H9 (cell line): ENCODE data around the gene STK11. TPM values are rescaled to one million over a fixed set of nuclear protein-coding genes. Genes with fewer than 3 reads are reported as not detected.

Experiments used
- DNase-seq: peaks from one replicate; pipeline ENCODE4 v3.0.0-alpha.2; 2017
- H2AFZ ChIP-seq: one replicate; pipeline ENCODE4 v1.6.1; 2013; ENCODE audit warnings: mild to moderate bottlenecking, low read length, control low read depth, moderate library complexity
- H2AK5ac ChIP-seq: 2 replicates; pipeline ENCODE4 v1.6.1; 2013; ENCODE audit warnings: low read length, control low read depth, mixed read lengths; ENCODE audit not compliant: insufficient read length
- H2BK120ac ChIP-seq: one replicate; pipeline ENCODE4 v1.6.1; 2013; ENCODE audit warnings: low read depth, mild to moderate bottlenecking, low read length, control low read depth, inconsistent platforms; ENCODE audit not compliant: poor library complexity, severe bottlenecking
- H2BK12ac ChIP-seq: 2 replicates; pipeline ENCODE4 v1.6.1; 2013; ENCODE audit warnings: low read length, control low read depth, mixed read lengths, low read depth; ENCODE audit not compliant: insufficient read length
- H2BK15ac ChIP-seq: 2 replicates; pipeline ENCODE4 v1.6.1; 2013; ENCODE audit warnings: low read depth, low read length, control low read depth
- H2BK20ac ChIP-seq: one replicate; pipeline ENCODE4 v1.6.1; 2013; ENCODE audit warnings: low read depth, mild to moderate bottlenecking, low read length, control low read depth, inconsistent platforms; ENCODE audit not compliant: poor library complexity, severe bottlenecking
- H2BK5ac ChIP-seq: 2 replicates; pipeline ENCODE4 v1.6.1; 2013; ENCODE audit warnings: low read length, control low read depth, mixed read lengths; ENCODE audit not compliant: insufficient read length
- H3K14ac ChIP-seq: 2 replicates; pipeline ENCODE4 v1.6.1; 2013; ENCODE audit warnings: low read length, control low read depth; ENCODE audit not compliant: insufficient read depth
- H3K18ac ChIP-seq: 2 replicates; pipeline ENCODE4 v1.6.1; 2013; ENCODE audit warnings: low read depth, mild to moderate bottlenecking, mixed read lengths, low read length, control low read depth; ENCODE audit not compliant: insufficient read length
- H3K23ac ChIP-seq: 2 replicates; pipeline ENCODE4 v1.6.1; 2013; ENCODE audit warnings: low read length, control low read depth, mixed read lengths, low read depth; ENCODE audit not compliant: insufficient read length
- H3K23me2 ChIP-seq: 2 replicates; pipeline ENCODE4 v1.6.1; 2013; ENCODE audit warnings: low read depth, mild to moderate bottlenecking, mixed read lengths, low read length, control low read depth; ENCODE audit not compliant: insufficient read length, poor library complexity, severe bottlenecking
- H3K27ac ChIP-seq: 2 replicates; pipeline ENCODE4 v1.5.1; 2013; ENCODE audit warnings: low read length, control low read depth, mixed read lengths, low read depth; ENCODE audit not compliant: insufficient read length
- H3K27me3 ChIP-seq: 2 replicates; pipeline ENCODE4 v1.6.1; 2013; ENCODE audit warnings: low read length, control low read depth, inconsistent platforms; ENCODE audit not compliant: insufficient read depth
- H3K4ac ChIP-seq: 2 replicates; pipeline ENCODE4 v1.6.1; 2013; ENCODE audit warnings: low read depth, mild to moderate bottlenecking, control low read depth, inconsistent platforms, low read length, moderate library complexity
- H3K4me1 ChIP-seq: 2 replicates; pipeline ENCODE4 v1.6.1; 2013; ENCODE audit warnings: low read length, control low read depth, inconsistent platforms; ENCODE audit not compliant: insufficient read depth
- H3K4me2 ChIP-seq: 2 replicates; pipeline ENCODE4 v1.6.1; 2013; ENCODE audit warnings: low read length, control low read depth, mixed read lengths; ENCODE audit not compliant: insufficient read length, insufficient read depth
- H3K56ac ChIP-seq: 2 replicates; pipeline ENCODE4 v1.6.1; 2013; ENCODE audit warnings: low read depth, mild to moderate bottlenecking, mixed read lengths, low read length, control low read depth; ENCODE audit not compliant: insufficient read length
- H3K79me1 ChIP-seq: 2 replicates; pipeline ENCODE4 v1.6.1; 2013; ENCODE audit warnings: low read depth, mild to moderate bottlenecking, moderate library complexity, low read length, control low read depth, inconsistent platforms; ENCODE audit not compliant: insufficient read depth, poor library complexity, severe bottlenecking
- H3K79me2 ChIP-seq: 2 replicates; pipeline ENCODE4 v1.6.1; 2013; ENCODE audit warnings: low read length, control low read depth, inconsistent platforms; ENCODE audit not compliant: insufficient read depth
- H3K9ac ChIP-seq: 2 replicates; pipeline ENCODE4 v1.6.1; 2013; ENCODE audit warnings: low read length, control low read depth, mixed read lengths; ENCODE audit not compliant: insufficient read length; ENCODE audit errors: extremely low read depth
- H3K9me3 ChIP-seq: one replicate; pipeline ENCODE4 v1.6.1; 2013; ENCODE audit warnings: low read depth, low read length, inconsistent platforms; ENCODE audit not compliant: control insufficient read depth
- H3T11ph ChIP-seq: one replicate; pipeline ENCODE4 v1.6.1; 2013; ENCODE audit warnings: mild to moderate bottlenecking, low read length, control low read depth, inconsistent platforms
- H4K20me1 ChIP-seq: one replicate; pipeline ENCODE4 v1.6.1; 2013; ENCODE audit not compliant: control insufficient read depth, insufficient read length, insufficient read depth
- H4K5ac ChIP-seq: 2 replicates; pipeline ENCODE4 v1.6.1; 2013; ENCODE audit warnings: low read depth, mild to moderate bottlenecking, mixed read lengths, low read length, control low read depth; ENCODE audit not compliant: insufficient read length
- H4K8ac ChIP-seq: replicated peaks from 2 replicates; pipeline ENCODE4 v1.6.1; 2013; ENCODE audit warnings: low read length, control low read depth, mixed read lengths, low read depth; ENCODE audit not compliant: insufficient read length
- H4K91ac ChIP-seq: 2 replicates; pipeline ENCODE4 v1.6.1; 2013; ENCODE audit warnings: low read depth, mild to moderate bottlenecking, moderate library complexity, mixed read lengths, low read length, control low read depth; ENCODE audit not compliant: insufficient read length
- H3K27ac Mint-ChIP-seq, 3 experiments: 2 replicates in 2 of 3; 3 replicates in 1 of 3; pipeline ENCODE4 v1.8.0; 2020 to 2021; ENCODE audit warnings: mixed read lengths in 3 of 3, mild to moderate bottlenecking in 1 of 3, moderate library complexity in 1 of 3
- H3K27me3 Mint-ChIP-seq: 2 replicates; pipeline ENCODE4 v1.8.0; 2021; ENCODE audit warnings: low read depth, mild to moderate bottlenecking, moderate library complexity, mixed read lengths
- H3K36me3 Mint-ChIP-seq, 3 experiments: 2 replicates in 2 of 3; 3 replicates in 1 of 3; pipeline ENCODE4 v1.8.0; 2020 to 2021; ENCODE audit warnings: low read depth in 3 of 3, mixed read lengths in 3 of 3; ENCODE audit not compliant: insufficient read depth in 1 of 3
- H3K4me1 Mint-ChIP-seq, 2 experiments: 2 replicates each; pipeline ENCODE4 v1.8.0; 2020; ENCODE audit warnings: mixed read lengths in 2 of 2
- H3K4me3 Mint-ChIP-seq, 2 experiments: 2 replicates in 1 of 2; 3 replicates in 1 of 2; pipeline ENCODE4 v1.8.0; 2020 to 2021; ENCODE audit warnings: mild to moderate bottlenecking in 2 of 2, mixed read lengths in 2 of 2, moderate library complexity in 1 of 2
- H3K9me3 Mint-ChIP-seq, 2 experiments: 2 replicates in 1 of 2; 3 replicates in 1 of 2; pipeline ENCODE4 v1.8.0; 2020; ENCODE audit warnings: mild to moderate bottlenecking in 2 of 2, mixed read lengths in 2 of 2, moderate library complexity in 1 of 2
- WGBS: extraction: QIAGEN DNeasy Blood & Tissue Kit; methylation state at CpG from one replicate; pipeline ENCODE4 v1.1.7; 2013; ENCODE audit warnings: missing lambda C conversion rate, low lambda C conversion rate, mixed read lengths; ENCODE audit not compliant: insufficient read length; ENCODE audit errors: extremely low coverage; 5-methylcytosine and 5-hydroxymethylcytosine counted together
- total RNA-seq: library from RNA; stranded (reverse); gene quantifications from 2 replicates; pipeline ENCODE4 v1.2.1, GENCODE V29; 2021
- TF ChIP-seq, protein P1 (sequence below): fragments of 200-600 bp; sonication (generic); conservative IDR thresholded peaks from 3 replicates; pipeline ENCODE4 v1.8.0; 2021; ENCODE audit warnings: antibody characterized with exemption, mild to moderate bottlenecking

STK11 gene
- total RNA-seq, 1 experiment from 2014 or later = 74.3 TPM

DNA sequence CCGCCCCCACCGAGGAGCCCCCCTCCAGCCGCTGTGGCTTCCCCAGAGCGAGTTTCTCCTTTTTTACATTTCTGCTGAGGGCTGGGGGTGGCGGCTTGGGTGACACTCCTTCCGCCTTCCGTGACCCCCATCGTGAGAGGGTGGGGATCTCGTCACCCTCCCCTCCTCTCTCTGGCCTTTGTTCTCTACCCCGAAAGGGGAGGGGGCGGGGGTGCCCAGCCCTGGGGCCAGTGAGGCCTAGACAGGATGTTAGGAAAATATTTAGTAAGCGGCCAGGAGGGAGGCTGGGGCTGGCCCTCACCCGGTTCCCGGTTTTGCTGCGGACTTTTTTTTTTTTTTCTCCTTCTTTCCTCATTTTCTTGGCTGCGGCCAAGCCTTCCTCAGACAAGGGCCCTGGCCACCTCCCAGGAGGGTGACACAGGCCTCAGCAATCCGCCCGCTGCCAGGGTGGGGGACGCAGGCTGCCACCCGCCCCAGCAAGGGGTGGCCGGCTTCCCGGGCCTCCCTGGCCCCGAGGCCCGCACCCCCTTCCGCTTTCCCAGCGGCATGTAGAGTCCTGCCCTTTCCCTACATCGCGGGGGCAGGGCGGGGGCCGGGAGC, 46.7 kb downstream of the STK11 start:
- Histone ChIP-seq H4K91ac (no peak overlapping the region), H2BK12ac (no peak overlapping the region), H3K79me1 (no peaks in the 10 kb centered on the region), H4K8ac (no peak overlapping the region), H4K20me1 (no peaks in the 10 kb centered on the region), H3K4ac (no peak overlapping the region), H3K27ac (no peak overlapping the region), H3T11ph (no peak overlapping the region), H2BK20ac (no peak overlapping the region), H2AK5ac (no peak overlapping the region), H3K4me1 (no peaks in the 10 kb centered on the region; the same call in 1 of the 2 replicates), H3K56ac (no peak overlapping the region), H3K18ac (no peak overlapping the region), H3K79me2 (peaks cover 11% of the 10 kb centered on the region; the same call in 1 of the 2 replicates), H3K9me3 (no peaks in the 10 kb centered on the region), H2AFZ (no peak overlapping the region), H3K23me2 (peaks cover 12% of the 10 kb centered on the region), H3K27me3 (no peaks in the 10 kb centered on the region), H2BK120ac (no peak overlapping the region), H3K4me2 (peak overlapping the region; percentile 70), H2BK5ac (no peak overlapping the region), H3K23ac (no peak overlapping the region), H2BK15ac (no peak overlapping the region), H3K14ac (no peak overlapping the region), H3K9ac (no peak overlapping the region), H4K5ac (no peak overlapping the region)
- no peaks in the 10 kb centered on the region for H3K27me3 Mint-ChIP-seq
- TF ChIP-seq, protein P1, sequence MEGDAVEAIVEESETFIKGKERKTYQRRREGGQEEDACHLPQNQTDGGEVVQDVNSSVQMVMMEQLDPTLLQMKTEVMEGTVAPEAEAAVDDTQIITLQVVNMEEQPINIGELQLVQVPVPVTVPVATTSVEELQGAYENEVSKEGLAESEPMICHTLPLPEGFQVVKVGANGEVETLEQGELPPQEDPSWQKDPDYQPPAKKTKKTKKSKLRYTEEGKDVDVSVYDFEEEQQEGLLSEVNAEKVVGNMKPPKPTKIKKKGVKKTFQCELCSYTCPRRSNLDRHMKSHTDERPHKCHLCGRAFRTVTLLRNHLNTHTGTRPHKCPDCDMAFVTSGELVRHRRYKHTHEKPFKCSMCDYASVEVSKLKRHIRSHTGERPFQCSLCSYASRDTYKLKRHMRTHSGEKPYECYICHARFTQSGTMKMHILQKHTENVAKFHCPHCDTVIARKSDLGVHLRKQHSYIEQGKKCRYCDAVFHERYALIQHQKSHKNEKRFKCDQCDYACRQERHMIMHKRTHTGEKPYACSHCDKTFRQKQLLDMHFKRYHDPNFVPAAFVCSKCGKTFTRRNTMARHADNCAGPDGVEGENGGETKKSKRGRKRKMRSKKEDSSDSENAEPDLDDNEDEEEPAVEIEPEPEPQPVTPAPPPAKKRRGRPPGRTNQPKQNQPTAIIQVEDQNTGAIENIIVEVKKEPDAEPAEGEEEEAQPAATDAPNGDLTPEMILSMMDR = no peak
- H3K4me3 Mint-ChIP-seq = peak overlapping the region; percentile 84 to 90
- H3K27ac Mint-ChIP-seq = no peak overlapping the region; a peak in 1 of 7 replicates
- H3K4me1 Mint-ChIP-seq = peaks cover under 1 to 16% of the 10 kb centered on the region in 2 experiments
- H3K36me3 Mint-ChIP-seq = peaks cover 18 to 52% (median 42%) of the 10 kb centered on the region in 3 experiments; a peak in 6 of 7 replicates
- no peaks in the 10 kb centered on the region; a peak in 1 of 5 replicates for H3K9me3 Mint-ChIP-seq
- no CpG with 5 or more reads among the region's 30 CpGs for WGBS
- no peak for DNase-seq
